ENCODE data around the gene SDC3. TPM values are rescaled to one million over a fixed set of nuclear protein-coding genes. Genes with fewer than 3 reads are reported as not detected.

SDC3 gene
- total RNA-seq, 1 experiment from 2014 or later, result 10.0 TPM

DNA sequence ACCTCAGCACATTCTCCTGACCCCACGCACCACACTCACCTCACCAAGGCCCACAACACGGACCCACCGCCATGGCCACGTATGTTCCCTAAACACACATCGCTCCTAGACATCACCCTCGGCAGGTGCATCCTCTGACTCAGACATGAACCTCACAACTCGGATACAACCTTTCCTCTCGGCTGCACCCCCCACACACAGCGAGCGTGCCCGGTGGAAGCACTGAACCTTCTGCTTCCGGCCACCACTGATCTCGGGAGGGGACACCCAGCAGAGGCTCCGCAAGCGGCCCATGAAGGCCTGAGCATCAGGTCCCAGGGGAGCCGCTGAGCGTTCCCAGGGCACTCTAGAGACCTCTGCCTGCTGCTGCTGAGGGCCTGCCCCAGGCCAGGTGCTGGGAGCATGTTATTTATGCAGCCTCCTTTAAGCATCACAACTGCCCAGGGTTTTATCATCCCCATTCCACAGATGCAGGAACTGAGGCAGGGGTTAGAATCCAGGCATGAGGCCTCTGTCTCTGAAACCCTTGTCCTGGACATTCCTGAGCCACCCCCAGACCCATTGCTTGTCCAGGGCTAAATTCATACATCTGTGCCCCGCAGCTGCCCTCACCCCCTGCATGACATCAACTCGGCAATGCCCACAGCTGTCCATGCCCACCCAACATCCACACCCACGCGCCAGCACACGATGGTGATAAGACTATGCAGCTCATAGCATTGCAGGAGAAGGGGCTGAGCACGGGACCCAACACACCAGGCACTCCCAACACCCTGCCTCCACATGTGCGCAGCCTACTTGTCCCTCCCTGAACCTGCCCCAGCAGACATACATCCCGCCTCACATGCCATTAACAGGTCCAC, 27.0 kb downstream of the SDC3 start:
- intact Hi-C loops (cut with micrococcal nuclease), result no loop called here
- Histone ChIP-seq H3K27me3 (ENCODE audit: low read length) (no peaks in the 10 kb centered on the region), H3K36me3 (ENCODE audit: low read depth, low read length) (no peaks in the 10 kb centered on the region), H2AFZ (ENCODE audit: low read length) (no peak overlapping the region), H3K9me2 (replicated peaks; ENCODE audit: low read length) (no peaks in the 10 kb centered on the region), H3F3A (ENCODE audit: low read length, unreplicated experiment) (no peaks in the 10 kb centered on the region), H3K27ac (ENCODE audit: low read length) (no peak overlapping the region), H4K20me1 (ENCODE audit: low read length) (no peaks in the 10 kb centered on the region), H3K79me2 (ENCODE audit: low read length) (no peaks in the 10 kb centered on the region), H3K4me3 (ENCODE audit: low read length) (no peak overlapping the region), H3K9me3 (ENCODE audit: low read length) (no peaks in the 10 kb centered on the region), H3K4me1 (ENCODE audit: insufficient read depth, low read length) (peaks cover 11% of the 10 kb centered on the region), H3K9ac (ENCODE audit: low read length) (no peak overlapping the region), H3K4me2 (ENCODE audit: low read length) (no peak overlapping the region)
- ChIA-PET POLR2A (ENCODE audit: unreplicated experiment) (no interaction called here), CTCF (no interaction called here)
- DNase-seq (no peak), ATAC-seq (no peak)
- BruUV-seq (replicated peaks), result no TSS peak
- TF ChIP-seq, protein P1, sequence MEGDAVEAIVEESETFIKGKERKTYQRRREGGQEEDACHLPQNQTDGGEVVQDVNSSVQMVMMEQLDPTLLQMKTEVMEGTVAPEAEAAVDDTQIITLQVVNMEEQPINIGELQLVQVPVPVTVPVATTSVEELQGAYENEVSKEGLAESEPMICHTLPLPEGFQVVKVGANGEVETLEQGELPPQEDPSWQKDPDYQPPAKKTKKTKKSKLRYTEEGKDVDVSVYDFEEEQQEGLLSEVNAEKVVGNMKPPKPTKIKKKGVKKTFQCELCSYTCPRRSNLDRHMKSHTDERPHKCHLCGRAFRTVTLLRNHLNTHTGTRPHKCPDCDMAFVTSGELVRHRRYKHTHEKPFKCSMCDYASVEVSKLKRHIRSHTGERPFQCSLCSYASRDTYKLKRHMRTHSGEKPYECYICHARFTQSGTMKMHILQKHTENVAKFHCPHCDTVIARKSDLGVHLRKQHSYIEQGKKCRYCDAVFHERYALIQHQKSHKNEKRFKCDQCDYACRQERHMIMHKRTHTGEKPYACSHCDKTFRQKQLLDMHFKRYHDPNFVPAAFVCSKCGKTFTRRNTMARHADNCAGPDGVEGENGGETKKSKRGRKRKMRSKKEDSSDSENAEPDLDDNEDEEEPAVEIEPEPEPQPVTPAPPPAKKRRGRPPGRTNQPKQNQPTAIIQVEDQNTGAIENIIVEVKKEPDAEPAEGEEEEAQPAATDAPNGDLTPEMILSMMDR (conservative IDR thresholded peaks at IDR 0.05; ENCODE audit: low read depth, low read length), result no peak
- TF ChIP-seq EZH2 (IDR thresholded peaks at IDR 0.05; ENCODE audit: low read length, unreplicated experiment) (no peak), EZH2phosphoT487 (IDR thresholded peaks at IDR 0.05; ENCODE audit: borderline replicate concordance, low read length) (no peak)

DNA sequence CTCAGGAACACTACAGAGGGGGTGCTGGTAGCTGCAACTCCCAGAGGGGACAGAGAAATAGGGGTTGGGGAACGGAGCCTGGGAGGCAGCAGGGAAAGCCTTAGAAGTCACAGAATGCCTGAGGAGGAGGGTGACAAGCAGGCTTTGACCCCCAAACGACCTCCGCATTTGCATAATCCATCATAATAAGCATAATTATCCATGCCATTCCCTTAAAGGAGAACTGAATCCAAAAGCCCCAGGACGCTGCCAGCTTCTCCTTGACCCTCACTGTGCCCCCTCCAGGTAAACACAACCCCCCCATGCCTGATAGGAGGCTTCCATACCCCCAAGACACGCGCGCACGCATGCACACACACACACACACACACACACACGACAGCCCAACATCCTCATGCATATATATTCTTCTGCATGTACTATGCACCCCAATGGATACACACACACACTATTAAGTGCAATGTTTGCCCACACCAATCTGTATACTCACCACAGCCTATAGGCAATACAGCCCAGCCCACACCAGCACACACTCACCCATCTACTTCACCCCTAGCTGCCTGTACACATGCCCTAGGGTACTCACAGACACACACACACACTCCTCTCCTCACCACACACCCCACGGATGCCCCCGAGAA, 27.8 kb downstream of the SDC3 start:
- Histone ChIP-seq H3F3A (ENCODE audit: low read length, unreplicated experiment) (no peaks in the 10 kb centered on the region), H3K9ac (ENCODE audit: low read length) (no peak overlapping the region), H3K9me3 (ENCODE audit: low read length) (no peaks in the 10 kb centered on the region), H3K4me2 (ENCODE audit: low read length) (no peak overlapping the region), H3K4me1 (ENCODE audit: insufficient read depth, low read length) (peaks cover 11% of the 10 kb centered on the region), H3K36me3 (ENCODE audit: low read depth, low read length) (no peaks in the 10 kb centered on the region), H3K79me2 (ENCODE audit: low read length) (no peaks in the 10 kb centered on the region), H3K27me3 (ENCODE audit: low read length) (no peaks in the 10 kb centered on the region), H3K9me2 (replicated peaks; ENCODE audit: low read length) (no peaks in the 10 kb centered on the region), H2AFZ (ENCODE audit: low read length) (no peak overlapping the region), H4K20me1 (ENCODE audit: low read length) (no peaks in the 10 kb centered on the region), H3K4me3 (ENCODE audit: low read length) (no peak overlapping the region), H3K27ac (ENCODE audit: low read length) (no peak overlapping the region)
- no peak for ATAC-seq
- TF ChIP-seq EZH2phosphoT487 (IDR thresholded peaks at IDR 0.05; ENCODE audit: borderline replicate concordance, low read length), result no peak
- no peak for TF ChIP-seq EZH2 (IDR thresholded peaks at IDR 0.05; ENCODE audit: low read length, unreplicated experiment)
- TF ChIP-seq, protein P1 (conservative IDR thresholded peaks at IDR 0.05; ENCODE audit: low read depth, low read length), result no peak
- POLR2A ChIA-PET (ENCODE audit: unreplicated experiment), result no interaction called here
- CTCF ChIA-PET, result no interaction called here
- no peak for DNase-seq
- no TSS peak for BruUV-seq (replicated peaks)
- intact Hi-C loops (cut with micrococcal nuclease), result no loop called here
